Astrocyte of the hippocampus (primary cell): ENCODE measurements around the gene VDAC2.

ENCODE experiments used
- DNase-seq: peaks from one replicate; pipeline ENCODE4 v3.0.0; 2011; ENCODE audit warnings: low read depth, low spot score

Gene VDAC2

DNA sequence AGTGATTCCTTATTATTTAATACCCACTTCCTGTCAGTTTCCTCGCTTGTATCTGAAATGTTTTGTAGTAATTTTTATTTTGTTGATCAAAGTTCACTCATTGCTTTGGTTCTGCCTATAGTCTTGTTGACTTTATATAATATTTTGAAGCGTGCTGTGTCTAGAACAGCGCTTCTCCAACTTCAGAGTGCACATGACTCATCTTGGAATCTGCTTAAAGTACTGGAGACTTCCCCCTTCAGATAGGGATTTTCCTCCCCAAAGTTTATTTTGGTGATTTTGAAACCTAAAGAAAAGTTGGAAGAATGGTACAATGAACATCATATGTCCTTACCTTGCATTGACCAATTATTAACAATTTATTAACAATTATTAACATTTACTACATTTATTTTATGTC, 19.4 kb downstream of the VDAC2 start:
- DNase-seq, result no peak

GRCh38 chr10:75230600-75231038, 20.0 kb downstream of the VDAC2 start:
- peak; percentile 91 for DNase-seq

DNA sequence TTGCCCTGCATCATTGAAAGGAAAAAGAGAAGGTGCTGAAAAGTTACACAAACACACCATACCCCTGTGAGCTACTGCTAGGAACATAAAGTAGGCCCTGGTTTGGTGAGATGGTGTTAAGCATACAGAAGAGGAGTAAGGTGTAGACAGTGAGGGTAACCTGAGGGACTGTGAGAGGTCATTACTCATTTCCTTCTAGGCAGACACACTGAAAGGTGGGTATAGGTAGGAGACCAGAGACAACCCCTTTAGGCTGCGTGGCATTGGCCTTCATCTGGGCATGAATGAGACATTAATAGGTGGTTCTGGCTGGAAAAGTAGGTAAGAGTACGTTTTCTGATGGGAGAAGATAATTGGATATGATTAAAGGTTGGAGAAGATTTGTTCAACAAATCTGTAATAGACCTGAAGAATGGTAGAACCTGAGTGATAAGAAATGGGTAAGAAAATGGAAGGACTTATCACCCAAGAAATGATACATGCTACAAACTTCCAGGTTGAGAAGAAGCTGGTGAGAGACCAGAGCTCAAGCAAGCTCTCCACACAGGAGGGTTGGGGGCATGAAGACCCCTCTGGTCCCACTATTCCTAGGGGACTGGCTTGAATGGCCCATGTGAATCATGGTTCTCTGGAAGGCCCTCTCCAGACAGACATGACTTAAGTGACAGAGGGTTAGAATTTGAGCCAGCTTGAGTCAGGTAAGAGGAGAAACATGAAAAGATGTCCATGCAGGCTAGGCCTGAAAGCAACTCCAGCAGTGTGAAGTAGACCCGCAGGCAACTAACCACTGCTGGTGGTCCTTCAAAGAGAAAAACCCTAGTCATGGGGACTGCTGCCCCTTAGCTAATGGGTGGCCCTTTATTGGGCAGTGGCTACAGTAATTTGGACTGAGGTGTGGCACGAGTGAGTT, 21.3 kb downstream of the VDAC2 start:
- DNase-seq, result no peak

DNA sequence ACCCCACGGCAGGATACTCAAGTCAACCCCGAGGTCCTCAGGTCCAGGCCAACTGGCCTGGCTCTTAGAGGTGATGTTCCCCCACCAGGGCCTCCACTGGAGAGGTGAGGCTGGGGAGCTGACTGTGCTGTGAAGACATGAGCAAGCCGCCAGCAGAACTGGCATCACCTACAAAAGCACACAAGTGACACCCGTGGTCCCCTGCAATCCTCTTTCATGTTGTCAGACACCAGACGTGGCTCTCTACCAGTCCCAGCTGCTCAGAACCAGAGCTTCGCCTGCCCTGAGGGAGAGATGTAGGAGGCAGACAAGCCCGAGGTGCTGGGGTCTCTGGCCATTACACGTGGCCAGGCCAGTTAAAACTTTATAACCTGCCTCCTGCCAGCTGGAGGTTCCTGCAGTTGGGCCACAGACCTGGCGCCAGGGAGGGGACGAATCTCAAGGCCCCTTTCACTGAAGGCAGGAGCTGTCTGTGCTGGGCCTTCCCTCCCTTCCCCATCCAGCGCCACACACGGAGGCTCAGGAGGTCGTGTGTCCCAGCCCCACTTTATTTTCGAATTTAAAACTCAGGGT, 22.9 kb downstream of the VDAC2 start:
- no peak for DNase-seq

GRCh38 chr10:75234017-75234682, 23.6 kb downstream of the VDAC2 start:
- peak; percentile 97 for DNase-seq

DNA sequence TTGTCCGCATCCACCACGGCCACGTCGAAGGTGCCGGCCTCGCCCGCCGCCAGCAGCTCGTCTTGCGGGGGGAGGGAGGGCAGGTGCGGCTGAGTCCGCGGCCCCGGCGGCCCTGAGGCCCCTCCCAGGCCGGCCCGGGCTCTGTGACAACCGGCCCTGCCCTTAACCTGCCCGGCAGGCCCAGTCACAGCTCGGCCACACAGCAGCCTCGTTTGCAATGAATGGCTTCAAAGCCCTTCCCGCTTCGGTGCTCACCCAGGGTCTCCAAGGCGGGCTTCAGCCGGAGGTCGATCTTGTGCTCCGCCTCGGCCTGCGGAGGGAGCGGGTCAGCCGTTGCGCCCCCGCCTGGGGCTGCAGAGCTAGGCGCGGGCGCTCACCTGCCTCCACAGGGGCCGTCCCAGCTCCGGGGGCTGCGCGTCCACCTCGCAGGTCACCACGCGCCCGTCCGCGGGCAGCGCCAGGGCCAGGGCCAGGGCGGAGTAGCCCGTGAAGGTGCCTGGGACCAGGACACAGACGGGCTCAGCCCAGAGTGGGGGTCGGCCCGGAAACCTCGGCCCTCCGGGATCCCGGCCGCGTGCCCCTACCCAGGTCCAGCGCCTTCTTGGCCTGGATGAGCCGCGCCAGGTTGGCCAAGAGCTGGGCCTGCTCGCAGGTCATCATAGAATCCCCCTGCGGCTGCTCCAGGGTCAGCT, 24.2 kb downstream of the VDAC2 start:
- no peak for DNase-seq

GRCh38 chr10:75235375-75236177, 25.0 kb downstream of the VDAC2 start, which contains the start of gene COMTD1:
TSS of gene COMTD1 (minus strand) at chr10:75235957. CDS start at chr10:75235928, 29 bp downstream.
- peak; percentile 97 for DNase-seq

GRCh38 chr10:75236178-75236825, 25.7 kb downstream of the VDAC2 start:
- DNase-seq, result no peak

- DNase-seq, result no peak
Observed at GRCh38 chr10:75238182-75239095, 27.8 kb downstream of the VDAC2 start.

DNA sequence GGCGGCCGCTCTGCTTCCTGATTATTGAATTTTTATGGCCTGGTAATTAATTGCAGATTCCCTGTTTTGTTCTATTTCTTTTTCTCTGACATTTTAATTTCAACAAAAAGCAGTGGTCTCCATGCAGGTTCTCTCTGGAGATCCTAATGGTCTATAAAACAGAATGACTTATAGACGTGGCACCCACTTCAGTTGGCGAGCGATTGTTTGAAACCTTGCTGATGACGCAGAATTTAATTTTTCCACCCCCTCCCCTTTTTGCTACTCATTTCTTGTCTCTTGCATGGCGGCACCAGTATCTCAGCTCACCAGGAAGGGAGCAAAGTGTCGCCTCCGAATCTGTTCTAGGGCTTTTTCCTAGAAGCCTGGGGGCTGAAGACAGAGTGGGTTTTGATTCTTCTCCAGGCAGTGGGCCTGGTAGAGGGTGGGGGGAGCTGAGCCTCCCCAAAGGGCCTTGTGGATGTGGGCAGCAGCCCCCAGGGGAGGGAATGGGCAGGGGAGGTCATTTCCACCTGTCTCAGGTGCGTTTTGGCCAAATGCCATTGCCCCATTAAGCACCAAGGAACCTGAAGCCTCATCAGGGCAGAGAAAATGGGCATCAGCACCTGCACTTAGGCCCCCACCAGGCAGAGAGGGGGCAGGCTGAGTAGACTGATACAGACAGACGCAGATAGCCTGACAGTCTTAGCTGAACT, 28.6 kb downstream of the VDAC2 start:
- DNase-seq, result no peak

DNA sequence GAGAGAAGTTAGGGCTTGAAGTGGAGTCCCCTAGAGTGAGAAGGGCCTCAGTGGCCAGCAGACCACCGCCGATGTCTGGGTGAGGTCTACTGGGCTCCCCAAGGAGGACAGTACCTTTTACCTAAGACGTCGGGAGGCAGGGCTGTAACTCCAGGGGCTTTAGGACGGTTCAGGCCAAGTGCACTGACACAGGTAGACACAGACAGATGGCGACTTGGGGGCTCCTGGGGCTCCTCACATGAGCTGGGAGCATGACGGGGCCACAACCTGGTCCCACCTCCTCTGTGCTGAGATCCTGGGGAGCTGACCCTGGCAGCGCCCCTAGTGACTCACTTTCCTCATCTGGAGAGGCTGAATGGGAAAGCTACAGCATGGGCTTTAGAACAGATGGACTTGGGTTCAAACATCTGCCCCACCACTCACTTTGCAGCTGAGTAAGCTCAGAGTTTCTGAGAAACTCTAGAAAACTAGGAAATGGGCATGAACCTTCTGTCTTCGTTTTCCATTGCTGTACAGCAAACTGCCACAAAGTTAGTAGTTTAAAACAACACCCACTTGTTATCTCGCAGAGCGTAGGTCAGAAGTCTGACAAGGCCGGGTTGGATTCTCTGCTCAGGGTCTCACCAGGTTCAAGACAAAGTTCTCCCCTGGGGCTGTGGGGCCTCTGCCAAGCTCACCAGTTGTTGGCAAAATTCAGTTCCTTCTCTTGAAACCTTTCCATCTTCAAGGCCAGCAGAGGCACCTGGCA, 29.9 kb downstream of the VDAC2 start:
- no peak for DNase-seq

DNA sequence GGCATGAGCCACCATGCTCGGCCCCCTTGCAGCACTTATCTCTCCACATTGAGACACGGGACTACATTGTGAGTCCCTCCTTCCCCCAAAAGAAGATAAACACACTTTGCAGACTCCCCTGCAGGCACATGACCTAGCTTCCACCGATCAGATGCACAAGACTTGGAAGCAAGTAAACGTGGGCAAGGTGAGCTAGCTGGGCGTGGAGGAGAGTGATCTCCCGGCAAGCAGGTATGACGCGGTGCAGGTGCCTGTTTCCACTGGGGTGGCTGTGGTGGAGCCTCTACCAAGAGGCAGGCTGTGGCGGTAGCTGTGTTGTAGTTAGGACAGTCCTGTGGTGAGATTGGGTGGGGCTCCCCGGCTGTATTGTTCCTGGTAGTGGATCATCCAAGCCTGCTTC, 32.8 kb downstream of the VDAC2 start:
- DNase-seq, result no peak

- no peak for DNase-seq
Observed at GRCh38 chr10:75244487-75245353, 34.1 kb downstream of the VDAC2 start.

DNA sequence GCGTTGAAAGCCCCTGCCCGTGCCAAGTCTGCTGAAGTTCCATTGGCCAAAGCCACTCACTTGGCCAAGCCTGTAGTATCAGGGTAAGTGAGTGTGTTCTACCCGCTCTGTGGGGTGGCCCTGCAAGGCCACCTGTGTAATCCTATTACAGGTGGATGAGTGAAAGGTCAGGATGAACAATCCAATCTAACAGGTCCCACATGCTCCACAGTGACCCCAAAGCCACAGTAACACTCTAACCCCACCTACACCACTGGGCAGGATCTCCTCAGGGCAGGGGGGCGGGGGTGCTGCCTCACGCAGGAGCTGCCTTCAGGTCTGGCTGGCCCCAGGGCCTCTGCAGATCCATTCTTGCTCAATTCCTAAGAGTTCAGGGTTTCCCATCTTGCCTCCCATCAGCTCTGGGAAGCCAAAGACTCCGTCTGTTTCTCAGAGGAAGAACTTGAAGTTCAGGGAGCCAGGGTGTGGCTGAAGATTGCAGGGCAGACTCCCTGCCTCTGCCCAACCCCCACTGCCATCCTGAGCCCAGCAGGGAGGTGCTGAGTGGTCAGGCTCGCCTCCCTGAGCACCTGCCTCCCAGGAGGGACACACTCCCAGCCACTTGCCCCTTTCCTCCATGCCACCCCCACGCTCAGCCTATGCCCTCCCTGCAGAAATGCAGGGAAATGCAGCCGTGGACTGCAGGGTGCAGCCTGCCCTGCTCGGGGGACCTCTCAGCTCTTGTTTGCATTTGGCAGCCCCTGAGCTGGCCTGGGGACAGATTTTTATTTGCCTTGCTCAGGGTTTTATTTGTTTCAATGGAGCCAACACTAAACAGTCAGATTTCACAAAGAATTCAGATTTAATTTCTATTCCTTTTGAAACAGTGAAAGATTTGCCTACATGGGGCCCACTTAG, 35.0 kb downstream of the VDAC2 start:
- no peak for DNase-seq

DNA sequence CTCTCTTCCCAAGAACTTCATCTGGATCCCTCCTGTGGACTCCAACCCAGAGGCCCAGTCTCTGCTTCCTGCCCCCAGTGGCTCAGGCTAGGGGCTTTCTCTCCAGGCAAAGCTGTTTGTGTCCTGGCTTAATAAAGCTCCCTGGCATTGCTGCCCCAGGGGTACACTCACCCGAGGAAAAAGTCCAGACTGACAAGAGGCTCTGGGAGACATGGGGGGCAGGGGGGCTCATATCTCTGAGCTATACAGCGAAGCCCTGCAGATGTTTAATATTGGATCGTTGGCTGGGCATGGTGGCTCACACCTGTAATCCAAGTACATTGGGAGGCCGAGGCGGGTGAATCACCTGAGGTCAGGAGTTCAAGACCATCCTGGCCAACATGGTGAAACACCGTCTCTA, 35.9 kb downstream of the VDAC2 start:
- DNase-seq, result no peak

- DNase-seq, result no peak
Observed at GRCh38 chr10:75247797-75248196, 37.2 kb downstream of the VDAC2 start.
